ENCODE measurements around the gene RSPO3.

- TF ChIP-seq ZFP30 (CRISPR knock-in tag; IDR thresholded peaks at IDR 0.05) (no peak), ZFP3 (CRISPR knock-in tag; IDR thresholded peaks at IDR 0.05) (no peak)
- TF ChIP-seq, protein P1, sequence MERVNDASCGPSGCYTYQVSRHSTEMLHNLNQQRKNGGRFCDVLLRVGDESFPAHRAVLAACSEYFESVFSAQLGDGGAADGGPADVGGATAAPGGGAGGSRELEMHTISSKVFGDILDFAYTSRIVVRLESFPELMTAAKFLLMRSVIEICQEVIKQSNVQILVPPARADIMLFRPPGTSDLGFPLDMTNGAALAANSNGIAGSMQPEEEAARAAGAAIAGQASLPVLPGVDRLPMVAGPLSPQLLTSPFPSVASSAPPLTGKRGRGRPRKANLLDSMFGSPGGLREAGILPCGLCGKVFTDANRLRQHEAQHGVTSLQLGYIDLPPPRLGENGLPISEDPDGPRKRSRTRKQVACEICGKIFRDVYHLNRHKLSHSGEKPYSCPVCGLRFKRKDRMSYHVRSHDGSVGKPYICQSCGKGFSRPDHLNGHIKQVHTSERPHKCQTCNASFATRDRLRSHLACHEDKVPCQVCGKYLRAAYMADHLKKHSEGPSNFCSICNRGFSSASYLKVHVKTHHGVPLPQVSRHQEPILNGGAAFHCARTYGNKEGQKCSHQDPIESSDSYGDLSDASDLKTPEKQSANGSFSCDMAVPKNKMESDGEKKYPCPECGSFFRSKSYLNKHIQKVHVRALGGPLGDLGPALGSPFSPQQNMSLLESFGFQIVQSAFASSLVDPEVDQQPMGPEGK (CRISPR knock-in tag; IDR thresholded peaks at IDR 0.05; ENCODE audit: borderline replicate concordance) = no peak
These were observed 1.7 kb downstream of the RSPO3 start for GRCh38 chr6:127120023-127120786.

All from SK-N-SH treated with all-trans-retinoic acid at 6 μM for 48 hours (cell line).